GM18520 (cell line): ENCODE results near the gene CRIM1.
"Not testable (repeated sequence)": the region's sequence is repeated elsewhere in the genome, so short reads cannot be mapped to it uniquely, and the experiment has no call there.

Experiments
- ATAC-seq: cut with Tn5 transposase; IDR thresholded peaks from one replicate; pipeline ENCODE4 v1.9.1; 2021; ENCODE audit not compliant: unreplicated experiment

Gene CRIM1

DNA sequence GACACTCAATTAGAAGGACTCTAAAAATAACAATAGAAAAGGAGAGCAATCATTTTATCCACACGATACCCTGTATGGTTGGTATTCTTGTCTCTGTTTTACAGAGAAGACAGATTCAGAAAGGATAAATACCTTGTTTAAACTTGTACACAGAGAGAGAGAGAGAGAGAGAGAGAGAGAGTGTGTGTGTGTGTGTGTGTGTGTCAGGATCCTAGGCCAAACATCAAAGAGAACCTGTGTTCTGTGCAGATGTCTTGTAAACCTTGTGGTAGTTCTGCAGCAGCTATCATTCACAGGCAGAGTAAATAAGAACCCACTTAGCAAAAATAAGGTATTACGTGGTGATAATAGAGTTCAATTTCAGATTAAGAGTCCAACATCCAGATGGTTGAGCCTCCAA lies 4.3 kb upstream of the CRIM1 start:
- no peak for ATAC-seq

DNA sequence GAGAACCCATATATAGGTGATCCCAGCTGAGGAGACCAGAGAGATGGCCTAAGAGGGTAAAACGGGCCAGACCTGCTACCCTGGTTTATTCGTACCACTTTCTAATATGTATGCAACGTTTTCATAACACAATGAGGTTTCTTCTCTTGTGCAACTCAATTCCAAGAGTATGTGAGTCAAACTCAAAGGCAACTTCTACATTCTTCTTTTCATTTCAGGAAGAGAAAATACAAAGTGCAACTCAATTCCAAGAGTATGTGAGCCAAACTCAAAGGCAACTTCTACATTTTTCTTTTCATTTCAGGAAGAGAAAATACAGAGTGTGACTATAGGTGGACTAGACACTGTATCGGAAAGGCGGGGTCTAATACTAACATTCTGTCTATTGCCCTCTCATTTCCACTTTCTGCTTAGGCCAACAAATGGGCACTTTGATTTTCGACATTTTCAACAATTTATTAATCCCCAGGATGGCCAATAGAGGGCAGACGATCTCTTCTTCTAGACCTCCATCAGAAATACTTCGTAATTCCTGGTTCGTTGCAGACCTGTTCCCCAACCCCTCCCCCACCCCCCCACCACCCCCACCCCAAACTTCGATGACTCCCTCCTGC lies 3.7 kb upstream of the CRIM1 start:
- no peak for ATAC-seq

- ATAC-seq, result no peak
Measured at GRCh38 chr2:36352701-36353100, 2.9 kb upstream of the CRIM1 start.

GRCh38 chr2:36354811-36355150 lies 797 bp upstream of the CRIM1 start:
- ATAC-seq, result no peak

DNA sequence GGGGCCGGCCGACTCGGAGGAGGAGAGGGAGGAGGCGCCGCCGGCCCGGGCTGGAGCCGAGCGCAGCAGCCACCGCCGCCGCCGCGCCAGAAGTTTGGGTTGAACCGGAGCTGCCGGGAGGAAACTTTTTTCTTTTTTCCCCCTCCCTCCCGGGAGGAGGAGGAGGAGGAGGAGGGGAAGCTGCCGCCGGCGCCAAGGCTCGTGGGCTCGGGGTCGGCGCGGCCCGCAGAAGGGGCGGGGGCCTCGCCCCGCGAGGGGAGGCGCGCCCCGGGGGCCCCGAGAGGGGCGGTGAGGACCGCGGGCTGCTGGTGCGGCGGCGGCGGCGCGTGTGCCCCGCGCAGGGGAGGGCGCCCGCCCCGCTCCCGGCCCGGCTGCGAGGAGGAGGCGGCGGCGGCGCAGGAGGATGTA lies 316 bp downstream of the CRIM1 start:
- peak; percentile 28 for ATAC-seq

- no peak for ATAC-seq
Measured at GRCh38 chr2:36356298-36356989, 866 bp downstream of the CRIM1 start.

GRCh38 chr2:36356990-36357846 lies 1.6 kb downstream of the CRIM1 start:
- no peak for ATAC-seq

DNA sequence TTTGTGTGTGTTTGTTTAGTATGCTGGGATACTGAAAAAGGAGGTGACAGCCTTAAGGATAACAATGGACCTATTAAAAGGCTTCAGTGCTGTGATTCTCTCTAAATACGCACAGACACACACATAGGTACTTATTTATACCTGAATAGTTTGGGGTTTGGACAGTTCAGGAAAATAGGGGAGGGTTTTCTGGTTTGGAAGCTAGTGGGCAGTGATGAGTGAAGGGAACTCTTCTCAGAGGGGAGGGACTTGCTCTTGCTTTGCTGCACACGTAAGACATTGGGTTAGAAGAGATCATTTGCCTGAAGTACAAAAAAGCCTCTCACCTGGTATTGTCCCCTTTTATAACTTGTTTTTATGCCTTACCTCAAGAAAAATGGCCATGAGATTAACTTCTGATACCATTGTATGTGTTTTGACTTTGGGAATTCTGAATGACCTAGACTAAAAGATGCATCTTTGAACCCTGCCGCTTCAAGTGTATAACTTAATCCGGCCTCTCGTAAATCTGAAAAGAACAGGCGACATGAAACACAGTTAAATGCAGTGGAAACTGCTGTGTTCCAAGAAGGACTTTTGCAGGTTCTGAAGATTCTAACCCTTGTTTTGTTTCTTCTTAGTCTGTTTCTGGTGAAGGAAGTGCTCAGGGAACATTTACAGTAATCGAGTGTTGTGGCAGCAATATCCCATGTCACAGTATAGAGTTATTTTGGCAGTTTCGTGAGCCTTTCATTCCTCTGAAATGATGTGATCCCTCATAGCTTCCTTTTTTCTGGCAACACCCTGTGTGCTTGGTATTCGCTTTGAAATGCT lies 2.5 kb downstream of the CRIM1 start:
- ATAC-seq, result no peak

DNA sequence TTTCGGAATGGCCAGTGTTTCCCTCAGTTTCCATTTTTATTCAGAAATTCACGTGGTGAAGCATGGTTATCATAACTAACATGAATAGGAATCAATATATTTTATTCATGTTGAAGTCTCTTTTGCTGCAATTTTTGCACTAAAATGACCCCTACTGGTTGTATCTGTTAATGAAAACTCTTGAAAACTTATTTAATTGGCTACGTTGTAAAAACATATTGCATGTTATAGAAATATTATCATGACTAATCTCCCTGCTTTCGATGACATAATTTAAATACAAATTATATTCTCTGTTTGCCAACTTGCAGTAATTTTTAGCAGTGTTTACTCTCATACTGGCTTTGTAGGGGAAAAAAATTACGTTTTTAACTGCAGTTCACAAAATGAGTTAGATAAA lies 3.5 kb downstream of the CRIM1 start:
- no peak for ATAC-seq

DNA sequence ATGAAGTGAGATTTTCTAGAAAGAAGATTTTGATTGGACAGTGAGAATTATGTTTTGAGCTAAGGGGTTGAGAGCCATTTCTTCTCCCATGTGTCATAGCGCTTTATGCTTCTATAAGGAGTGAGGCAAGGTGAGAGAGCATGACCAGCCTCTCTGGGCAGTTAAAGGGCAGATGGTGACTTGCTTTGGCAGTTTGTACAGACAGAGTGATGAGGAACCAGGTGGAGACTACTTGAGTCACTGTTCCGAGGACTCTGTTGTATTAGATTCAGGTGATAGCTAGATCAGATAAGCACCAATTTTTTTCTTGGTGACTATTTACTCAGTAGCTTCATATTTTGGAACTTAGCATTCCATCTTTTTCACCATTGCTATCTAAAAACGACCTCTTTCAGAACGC lies 4.5 kb downstream of the CRIM1 start:
- no peak for ATAC-seq

GRCh38 chr2:36360834-36361233 lies 5.3 kb downstream of the CRIM1 start:
- ATAC-seq, result no peak

DNA sequence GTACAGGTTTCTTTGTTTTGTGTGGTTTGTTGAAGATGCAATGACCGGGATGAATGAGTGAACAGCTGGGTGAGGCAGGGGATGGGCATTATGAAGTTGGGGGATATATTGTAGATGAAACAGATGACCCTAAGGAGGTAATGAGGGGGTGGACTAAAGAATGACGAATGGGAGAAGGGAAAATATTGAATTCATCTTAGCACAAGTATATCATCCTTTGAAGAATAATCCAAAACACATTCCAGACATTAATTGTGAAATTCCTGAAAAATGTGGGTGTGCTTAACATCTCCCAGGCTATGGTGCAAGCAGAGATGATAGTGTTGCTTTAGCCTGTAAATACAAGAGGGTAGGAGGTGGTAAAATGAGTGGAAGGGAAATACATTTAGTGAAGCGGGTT lies 5.8 kb downstream of the CRIM1 start:
- ATAC-seq, result no peak

- no peak for ATAC-seq
Measured at GRCh38 chr2:36362291-36362690, 6.7 kb downstream of the CRIM1 start.

GRCh38 chr2:36363085-36363484 lies 7.5 kb downstream of the CRIM1 start:
- not testable (repeated sequence) for ATAC-seq

DNA sequence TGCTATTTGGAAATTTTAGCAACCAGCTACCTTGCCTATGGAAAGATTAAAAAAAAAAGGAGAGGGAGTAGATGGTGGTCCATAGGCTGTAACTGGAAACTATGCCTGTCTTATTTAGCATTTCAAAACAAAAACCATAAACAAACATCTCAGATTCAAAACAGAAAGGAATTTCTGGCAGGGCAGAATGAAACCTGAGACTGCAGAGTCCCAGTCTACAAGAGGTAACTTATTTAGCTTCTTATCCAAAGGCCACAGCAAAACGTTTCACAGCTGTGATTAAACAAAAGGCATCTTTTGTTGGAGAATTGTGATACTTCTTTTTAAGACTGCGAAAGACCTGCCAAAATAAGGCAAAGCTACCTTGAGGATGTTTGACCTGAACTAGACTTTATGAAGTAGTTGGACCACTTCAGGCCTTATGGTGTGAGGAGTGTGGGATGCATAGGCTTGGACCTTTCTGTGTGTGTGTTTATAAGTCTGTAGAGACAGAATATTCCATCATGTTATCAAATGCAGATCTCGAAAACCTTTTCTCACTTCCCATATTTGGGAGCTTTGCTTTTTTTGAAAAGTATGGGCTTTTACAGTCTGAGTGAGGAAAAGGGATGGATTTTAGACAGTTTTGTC lies 11.0 kb downstream of the CRIM1 start:
- ATAC-seq, result no peak

DNA sequence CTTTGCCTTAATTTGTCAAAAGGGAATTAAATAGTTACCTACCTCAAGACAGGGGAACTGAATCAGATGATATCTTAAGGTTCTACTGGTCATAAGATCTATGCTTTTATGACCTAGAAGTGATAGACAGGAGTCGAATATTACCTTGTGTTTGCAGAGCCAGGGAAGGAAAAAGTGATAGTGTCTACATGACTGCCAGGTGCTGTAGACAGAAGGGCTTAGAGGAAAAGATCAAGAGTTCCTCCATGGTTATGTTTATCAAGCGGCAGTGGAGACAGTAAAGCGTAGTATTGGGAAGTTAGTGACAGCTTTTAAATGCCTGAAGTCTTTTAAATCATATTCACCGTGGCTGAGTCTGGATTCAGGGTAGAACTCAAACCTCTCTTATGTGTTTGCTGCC lies 11.9 kb downstream of the CRIM1 start:
- ATAC-seq, result no peak

DNA sequence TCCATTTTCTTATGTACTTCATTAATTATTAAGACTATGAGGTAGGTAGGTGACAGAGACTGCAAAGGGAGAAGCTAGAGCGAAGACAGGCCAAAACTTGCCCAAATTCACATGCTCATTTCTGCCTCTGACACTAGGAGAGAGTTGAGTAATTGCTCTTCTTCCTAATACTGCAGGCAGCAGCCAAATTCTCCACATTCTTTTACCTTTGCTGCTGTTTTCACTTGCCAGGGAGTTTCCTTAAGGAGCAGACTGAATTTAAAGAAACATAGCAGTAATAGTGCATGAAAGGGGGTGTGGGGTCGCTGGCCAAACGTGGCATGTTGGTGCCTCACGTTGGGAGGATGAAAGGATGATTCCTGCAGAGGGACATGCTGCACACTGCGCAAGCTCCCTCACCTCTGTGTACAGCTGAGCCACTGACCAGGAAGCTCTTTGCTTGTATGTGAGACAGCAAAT lies 12.3 kb downstream of the CRIM1 start:
- no peak for ATAC-seq

DNA sequence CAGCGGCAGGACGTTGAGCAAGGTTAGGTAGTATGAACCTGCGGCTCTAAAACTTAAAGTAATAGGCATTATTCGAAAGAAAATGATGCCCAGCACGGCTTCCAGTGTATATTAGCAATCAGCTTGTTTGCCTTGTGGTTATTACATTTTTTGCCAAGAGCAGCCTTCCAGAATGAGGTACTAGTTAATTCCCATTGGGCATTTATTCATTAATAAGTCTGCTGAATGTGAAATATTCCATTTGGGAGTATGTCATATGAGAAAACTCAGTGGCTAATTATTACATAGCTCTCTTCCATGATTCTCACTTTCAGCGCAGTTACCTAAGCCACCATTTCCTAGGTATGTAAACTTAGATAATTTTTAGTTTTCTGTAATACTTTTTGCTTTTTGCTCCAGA lies 12.9 kb downstream of the CRIM1 start:
- ATAC-seq, result no peak

GRCh38 chr2:36369163-36369562 lies 13.6 kb downstream of the CRIM1 start:
- ATAC-seq, result no peak

DNA sequence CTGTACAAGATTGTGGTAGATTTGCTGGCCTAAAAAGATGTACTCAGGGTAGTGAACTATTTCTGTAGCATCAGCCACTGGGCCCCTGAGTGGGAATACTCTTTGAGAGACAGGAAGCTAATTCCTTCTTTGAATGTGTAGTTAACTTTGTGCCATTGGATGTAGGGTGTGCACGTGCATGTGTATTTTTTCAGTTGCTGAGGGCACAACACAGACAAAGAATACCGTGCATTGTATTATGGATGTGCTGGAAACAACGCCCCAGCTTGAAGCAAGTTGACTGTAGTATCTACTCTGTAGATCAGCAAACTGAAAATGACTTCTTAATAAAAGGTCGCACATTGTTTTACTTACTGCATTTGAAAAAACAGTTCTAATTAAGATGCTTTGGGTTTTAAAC lies 14.1 kb downstream of the CRIM1 start:
- ATAC-seq, result no peak

DNA sequence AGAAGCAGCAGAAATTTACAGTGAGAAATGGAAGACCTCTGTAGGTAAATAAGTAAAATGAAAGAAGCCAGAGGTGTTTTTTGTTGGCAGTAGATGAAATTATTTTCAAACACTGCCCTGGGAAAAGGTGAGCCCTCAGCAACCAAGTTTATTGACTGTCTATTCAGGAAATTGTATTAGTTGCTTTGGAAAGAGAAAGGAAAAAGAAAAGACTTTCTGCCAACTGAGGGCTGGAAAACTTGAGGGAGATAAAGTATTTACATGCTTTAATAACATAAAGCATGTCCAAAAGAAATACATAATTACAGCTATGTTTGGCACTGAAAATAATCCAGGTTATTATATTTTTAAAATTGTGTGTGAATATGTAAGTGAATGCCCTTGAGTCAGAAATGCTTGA lies 14.7 kb downstream of the CRIM1 start:
- ATAC-seq, result no peak
